ENCODE results near the gene WWOX.

Gene WWOX

GRCh38 chr16:78381060-78381459, 281.6 kb downstream of the WWOX start:
- Histone ChIP-seq H3K27me3 (ENCODE audit: control insufficient read depth, insufficient read depth, low read length) (no peaks in the 10 kb centered on the region), H3K36me3 (ENCODE audit: control insufficient read depth, insufficient read depth, low read length) (no peaks in the 10 kb centered on the region), H3K27ac (ENCODE audit: low read depth, low read length) (no peak overlapping the region), H3K9ac (ENCODE audit: low read depth, low read length) (no peak overlapping the region), H3K9me3 (ENCODE audit: control insufficient read depth, insufficient read depth, low read length) (no peaks in the 10 kb centered on the region), H3K4me3 (ENCODE audit: low read depth, low read length) (no peak overlapping the region), H3K4me1 (ENCODE audit: control insufficient read depth, insufficient read depth, low read length) (0 out of 2 replicates have a peak, but pooled peaks cover 4% of the 10 kb centered on the region)

GRCh38 chr16:78383118-78383517, 283.7 kb downstream of the WWOX start:
- no peaks in the 10 kb centered on the region for H3K36me3 ChIP-seq (ENCODE audit: control insufficient read depth, insufficient read depth, low read length)
- no peaks in the 10 kb centered on the region for H3K27me3 ChIP-seq (ENCODE audit: control insufficient read depth, insufficient read depth, low read length)
- H3K4me1 ChIP-seq (ENCODE audit: control insufficient read depth, insufficient read depth, low read length) = 0 out of 2 replicates have a peak, but pooled peaks cover 4% of the 10 kb centered on the region
- H3K9me3 ChIP-seq (ENCODE audit: control insufficient read depth, insufficient read depth, low read length) = no peaks in the 10 kb centered on the region
- no peak overlapping the region for H3K4me3 ChIP-seq (ENCODE audit: low read depth, low read length)
- H3K9ac ChIP-seq (ENCODE audit: low read depth, low read length) = no peak overlapping the region
- no peak overlapping the region for H3K27ac ChIP-seq (ENCODE audit: low read depth, low read length)

GRCh38 chr16:78385086-78385805, 285.8 kb downstream of the WWOX start:
- H3K9me3 ChIP-seq (ENCODE audit: control insufficient read depth, insufficient read depth, low read length) = no peaks in the 10 kb centered on the region
- no peak overlapping the region for H3K9ac ChIP-seq (ENCODE audit: low read depth, low read length)
- H3K27ac ChIP-seq (ENCODE audit: low read depth, low read length) = no peak overlapping the region
- no peaks in the 10 kb centered on the region for H3K36me3 ChIP-seq (ENCODE audit: control insufficient read depth, insufficient read depth, low read length)
- H3K4me3 ChIP-seq (ENCODE audit: low read depth, low read length) = no peak overlapping the region
- no peaks in the 10 kb centered on the region for H3K27me3 ChIP-seq (ENCODE audit: control insufficient read depth, insufficient read depth, low read length)
- 0 out of 2 replicates have a peak, but pooled peaks cover 4% of the 10 kb centered on the region for H3K4me1 ChIP-seq (ENCODE audit: control insufficient read depth, insufficient read depth, low read length)

DNA sequence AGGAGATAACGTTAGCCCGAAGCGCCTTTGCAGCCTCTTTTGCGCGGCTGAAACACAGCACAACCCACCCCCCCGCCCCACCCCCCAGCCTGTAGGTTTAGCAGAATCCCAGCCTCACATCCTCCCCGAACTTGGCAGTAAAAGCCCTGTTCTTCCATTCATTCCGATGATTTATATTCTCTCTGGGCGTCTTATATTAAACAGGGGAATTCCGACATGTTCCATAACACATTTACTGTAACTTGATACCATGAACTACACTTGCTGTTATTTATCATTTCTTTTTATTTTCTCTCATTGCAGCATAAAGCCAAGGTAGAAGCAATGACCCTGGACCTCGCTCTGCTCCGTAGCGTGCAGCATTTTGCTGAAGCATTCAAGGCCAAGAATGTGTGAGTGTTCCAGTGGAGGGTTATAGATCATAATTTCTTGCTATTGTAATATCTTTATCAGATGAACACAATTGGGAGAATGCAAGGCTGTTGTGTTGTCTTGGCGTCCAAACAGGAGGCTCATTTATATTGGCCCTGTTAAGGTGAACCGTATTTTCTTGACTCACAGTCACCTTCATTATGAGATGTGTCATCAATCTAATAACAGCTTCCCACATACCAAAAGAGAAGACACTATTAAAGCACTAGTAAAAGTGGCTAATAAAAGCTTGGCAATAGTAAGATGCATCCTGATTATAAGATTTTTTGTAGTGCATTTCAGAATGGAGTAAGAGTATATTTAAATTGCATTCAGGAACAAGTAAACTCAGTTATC, 287.3 kb downstream of the WWOX start:
- Histone ChIP-seq H3K27ac (ENCODE audit: low read depth, low read length) (no peak overlapping the region), H3K9me3 (ENCODE audit: control insufficient read depth, insufficient read depth, low read length) (peaks cover 2% of the 10 kb centered on the region; the same call in 1 of the 2 replicates), H3K4me1 (ENCODE audit: control insufficient read depth, insufficient read depth, low read length) (0 out of 2 replicates have a peak, but pooled peaks cover 4% of the 10 kb centered on the region), H3K27me3 (ENCODE audit: control insufficient read depth, insufficient read depth, low read length) (no peaks in the 10 kb centered on the region), H3K9ac (ENCODE audit: low read depth, low read length) (no peak overlapping the region), H3K36me3 (ENCODE audit: control insufficient read depth, insufficient read depth, low read length) (no peaks in the 10 kb centered on the region), H3K4me3 (ENCODE audit: low read depth, low read length) (no peak overlapping the region)

DNA sequence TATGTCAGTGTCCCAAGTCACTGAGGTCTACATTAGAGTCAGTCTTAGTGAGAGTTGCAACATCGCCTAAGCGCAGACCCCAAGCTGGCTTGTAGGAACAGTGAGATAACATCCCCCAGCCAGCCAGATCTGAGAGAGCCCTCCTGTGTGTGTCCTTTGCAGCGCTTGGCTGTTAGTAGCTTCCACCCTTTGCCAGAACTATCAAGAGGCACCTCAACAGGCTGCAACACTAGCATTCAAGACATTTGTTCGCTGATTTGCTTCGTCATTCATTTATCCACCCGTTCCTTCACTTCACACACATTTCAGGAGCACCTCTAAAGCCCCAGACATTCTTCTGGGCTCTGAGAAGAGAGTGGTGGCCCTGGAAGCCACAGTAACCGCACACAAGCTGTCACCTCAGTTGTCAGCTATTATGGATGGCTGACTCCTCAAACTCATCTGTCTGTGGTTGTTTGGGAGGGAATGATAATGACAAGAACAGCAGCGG, 289.6 kb downstream of the WWOX start:
- no peak overlapping the region for H3K9ac ChIP-seq (ENCODE audit: low read depth, low read length)
- no peak overlapping the region for H3K4me3 ChIP-seq (ENCODE audit: low read depth, low read length)
- H3K9me3 ChIP-seq (ENCODE audit: control insufficient read depth, insufficient read depth, low read length) = peaks cover 17% of the 10 kb centered on the region
- no peak overlapping the region for H3K27ac ChIP-seq (ENCODE audit: low read depth, low read length)
- H3K27me3 ChIP-seq (ENCODE audit: control insufficient read depth, insufficient read depth, low read length) = no peaks in the 10 kb centered on the region
- no peaks in the 10 kb centered on the region for H3K36me3 ChIP-seq (ENCODE audit: control insufficient read depth, insufficient read depth, low read length)
- H3K4me1 ChIP-seq (ENCODE audit: control insufficient read depth, insufficient read depth, low read length) = no peaks in the 10 kb centered on the region

GRCh38 chr16:78390092-78390491, 290.6 kb downstream of the WWOX start:
- Histone ChIP-seq H3K4me3 (ENCODE audit: low read depth, low read length) (no peak overlapping the region), H3K27me3 (ENCODE audit: control insufficient read depth, insufficient read depth, low read length) (no peaks in the 10 kb centered on the region), H3K27ac (ENCODE audit: low read depth, low read length) (no peak overlapping the region), H3K4me1 (ENCODE audit: control insufficient read depth, insufficient read depth, low read length) (no peaks in the 10 kb centered on the region), H3K9me3 (ENCODE audit: control insufficient read depth, insufficient read depth, low read length) (peaks cover 17% of the 10 kb centered on the region), H3K9ac (ENCODE audit: low read depth, low read length) (no peak overlapping the region), H3K36me3 (ENCODE audit: control insufficient read depth, insufficient read depth, low read length) (no peaks in the 10 kb centered on the region)

DNA sequence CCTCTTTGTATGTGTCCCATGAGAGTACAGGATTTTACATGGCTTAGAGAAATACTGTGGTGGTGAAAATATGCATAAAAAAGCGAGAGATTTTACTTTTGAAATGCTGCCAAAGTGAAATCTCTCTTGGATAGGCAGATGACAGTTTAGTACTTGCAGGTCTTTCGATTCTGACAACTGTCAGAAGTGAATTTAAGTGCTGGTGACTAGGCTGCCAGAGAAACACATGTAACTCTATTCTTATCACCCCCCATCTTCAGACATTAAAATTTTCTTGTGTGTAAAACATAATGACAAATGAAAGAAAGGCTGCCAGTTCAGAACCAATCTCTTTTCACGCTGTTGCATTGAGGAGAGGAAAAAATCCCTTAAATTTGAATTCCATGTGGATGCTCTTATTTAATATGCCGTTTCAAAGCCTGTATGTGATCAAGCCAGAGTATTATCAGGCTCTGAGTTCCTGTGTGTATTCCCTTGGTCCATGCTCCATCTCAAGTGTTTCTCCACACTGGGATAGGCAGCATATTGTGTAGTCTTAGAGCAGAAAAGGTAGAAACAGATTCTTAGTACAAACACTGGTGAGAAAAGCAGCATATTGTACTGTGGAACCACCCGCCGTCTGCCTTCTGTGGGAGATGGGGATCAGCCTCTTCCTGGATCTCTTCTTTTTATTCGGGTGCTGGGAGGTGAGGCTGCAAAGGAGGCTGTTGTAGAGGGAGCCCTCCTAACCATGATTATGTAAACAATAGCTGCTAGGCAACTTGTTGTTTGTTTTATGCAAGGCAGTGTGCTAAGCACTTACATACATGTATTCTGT, 291.3 kb downstream of the WWOX start:
- no peaks in the 10 kb centered on the region for H3K4me1 ChIP-seq (ENCODE audit: control insufficient read depth, insufficient read depth, low read length)
- peaks cover 17% of the 10 kb centered on the region for H3K9me3 ChIP-seq (ENCODE audit: control insufficient read depth, insufficient read depth, low read length)
- no peak overlapping the region for H3K4me3 ChIP-seq (ENCODE audit: low read depth, low read length)
- no peak overlapping the region for H3K27ac ChIP-seq (ENCODE audit: low read depth, low read length)
- H3K9ac ChIP-seq (ENCODE audit: low read depth, low read length) = no peak overlapping the region
- H3K36me3 ChIP-seq (ENCODE audit: control insufficient read depth, insufficient read depth, low read length) = no peaks in the 10 kb centered on the region
- H3K27me3 ChIP-seq (ENCODE audit: control insufficient read depth, insufficient read depth, low read length) = no peaks in the 10 kb centered on the region

- Histone ChIP-seq H3K4me1 (ENCODE audit: control insufficient read depth, insufficient read depth, low read length) (no peaks in the 10 kb centered on the region), H3K27ac (ENCODE audit: low read depth, low read length) (no peak overlapping the region), H3K9ac (ENCODE audit: low read depth, low read length) (no peak overlapping the region), H3K27me3 (ENCODE audit: control insufficient read depth, insufficient read depth, low read length) (no peaks in the 10 kb centered on the region), H3K4me3 (ENCODE audit: low read depth, low read length) (peak overlapping the region; percentile 26; the same call in 1 of the 2 replicates), H3K9me3 (ENCODE audit: control insufficient read depth, insufficient read depth, low read length) (peaks cover 17% of the 10 kb centered on the region), H3K36me3 (ENCODE audit: control insufficient read depth, insufficient read depth, low read length) (no peaks in the 10 kb centered on the region)
Observed at GRCh38 chr16:78392585-78393195, 293.2 kb downstream of the WWOX start.

- H3K4me1 ChIP-seq (ENCODE audit: control insufficient read depth, insufficient read depth, low read length) = no peaks in the 10 kb centered on the region
- H3K4me3 ChIP-seq (ENCODE audit: low read depth, low read length) = no peak overlapping the region
Observed at GRCh38 chr16:78395035-78395434, 295.6 kb downstream of the WWOX start.

DNA sequence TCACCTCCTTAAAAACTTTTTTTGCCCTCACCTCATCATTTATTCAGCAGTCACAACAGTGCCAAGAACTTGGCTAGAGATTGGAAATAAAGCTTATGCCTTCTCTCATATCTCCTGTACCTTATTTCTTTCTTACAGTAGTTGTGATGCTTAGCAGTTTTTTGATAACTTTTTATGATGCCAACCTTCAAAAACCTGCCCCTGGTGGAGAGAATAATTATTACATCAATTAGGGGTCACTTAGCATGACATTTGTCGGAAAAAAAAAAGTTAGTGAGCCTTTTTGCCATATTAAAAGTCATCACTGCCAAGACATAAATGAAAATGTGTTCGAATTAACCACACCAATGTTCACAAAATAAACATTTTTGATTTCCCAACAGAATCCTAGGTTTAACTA, 296.6 kb downstream of the WWOX start:
- Histone ChIP-seq H3K9ac (ENCODE audit: low read depth, low read length) (no peak overlapping the region), H3K27ac (ENCODE audit: low read depth, low read length) (no peak overlapping the region), H3K27me3 (ENCODE audit: control insufficient read depth, insufficient read depth, low read length) (no peaks in the 10 kb centered on the region), H3K4me1 (ENCODE audit: control insufficient read depth, insufficient read depth, low read length) (no peaks in the 10 kb centered on the region), H3K9me3 (ENCODE audit: control insufficient read depth, insufficient read depth, low read length) (peaks cover 17% of the 10 kb centered on the region), H3K36me3 (ENCODE audit: control insufficient read depth, insufficient read depth, low read length) (no peaks in the 10 kb centered on the region), H3K4me3 (ENCODE audit: low read depth, low read length) (no peak overlapping the region)

More at GRCh38 chr16:78395035-78395434, 295.6 kb downstream of the WWOX start:
- no peak overlapping the region for H3K27ac ChIP-seq (ENCODE audit: low read depth, low read length)
- peaks cover 17% of the 10 kb centered on the region for H3K9me3 ChIP-seq (ENCODE audit: control insufficient read depth, insufficient read depth, low read length)
- no peak overlapping the region for H3K9ac ChIP-seq (ENCODE audit: low read depth, low read length)
- no peaks in the 10 kb centered on the region for H3K27me3 ChIP-seq (ENCODE audit: control insufficient read depth, insufficient read depth, low read length)
- no peaks in the 10 kb centered on the region for H3K36me3 ChIP-seq (ENCODE audit: control insufficient read depth, insufficient read depth, low read length)
